Tibial nerve (tissue), 4 donors: Measurements from ENCODE around the gene LRRTM4.

ENCODE experiments used
- EP300 ChIP-seq, 2 donors: sonication (generic); formaldehyde crosslinking; IDR thresholded peaks; one replicate each; pipeline ENCODE4 v1.6.1; 2017; ENCODE audit warnings: antibody characterized with exemption in 2 of 2, mild to moderate bottlenecking in 1 of 2
- TF ChIP-seq, protein P1 (sequence below), 5 experiments: fragments of 200-600 bp in 3 of 5; fragments of 450-650 bp in 2 of 5; sonication (generic) in 3 of 5; IDR thresholded peaks; one replicate each; pipeline ENCODE4 v1.5.1; 2016 to 2019; ENCODE audit warnings: antibody characterized with exemption in 5 of 5, mild to moderate bottlenecking in 3 of 5, moderate library complexity in 2 of 5

DNA sequence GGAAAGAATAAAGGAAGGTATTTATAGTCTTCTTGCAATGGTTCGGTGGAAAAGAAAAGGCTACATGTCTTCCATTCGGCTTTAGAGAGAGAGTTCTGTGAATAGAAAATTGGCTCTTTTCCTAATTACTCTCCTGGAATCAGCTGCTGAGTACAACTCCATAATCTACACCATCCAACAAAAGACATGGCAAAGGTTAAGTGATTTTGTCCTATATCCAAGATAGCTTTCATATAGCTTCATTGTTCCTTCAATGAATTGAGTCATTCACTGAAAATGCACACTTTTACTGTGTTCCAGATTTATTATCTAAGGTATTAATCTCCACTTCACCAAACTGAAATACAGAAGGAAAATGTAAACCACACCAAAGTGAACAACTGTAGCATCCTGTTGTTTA lies 514.5 kb downstream of the LRRTM4 start:
- TF ChIP-seq, protein P1, sequence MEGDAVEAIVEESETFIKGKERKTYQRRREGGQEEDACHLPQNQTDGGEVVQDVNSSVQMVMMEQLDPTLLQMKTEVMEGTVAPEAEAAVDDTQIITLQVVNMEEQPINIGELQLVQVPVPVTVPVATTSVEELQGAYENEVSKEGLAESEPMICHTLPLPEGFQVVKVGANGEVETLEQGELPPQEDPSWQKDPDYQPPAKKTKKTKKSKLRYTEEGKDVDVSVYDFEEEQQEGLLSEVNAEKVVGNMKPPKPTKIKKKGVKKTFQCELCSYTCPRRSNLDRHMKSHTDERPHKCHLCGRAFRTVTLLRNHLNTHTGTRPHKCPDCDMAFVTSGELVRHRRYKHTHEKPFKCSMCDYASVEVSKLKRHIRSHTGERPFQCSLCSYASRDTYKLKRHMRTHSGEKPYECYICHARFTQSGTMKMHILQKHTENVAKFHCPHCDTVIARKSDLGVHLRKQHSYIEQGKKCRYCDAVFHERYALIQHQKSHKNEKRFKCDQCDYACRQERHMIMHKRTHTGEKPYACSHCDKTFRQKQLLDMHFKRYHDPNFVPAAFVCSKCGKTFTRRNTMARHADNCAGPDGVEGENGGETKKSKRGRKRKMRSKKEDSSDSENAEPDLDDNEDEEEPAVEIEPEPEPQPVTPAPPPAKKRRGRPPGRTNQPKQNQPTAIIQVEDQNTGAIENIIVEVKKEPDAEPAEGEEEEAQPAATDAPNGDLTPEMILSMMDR (IDR thresholded peaks at IDR 0.05), result no peak
- TF ChIP-seq EP300 (IDR thresholded peaks at IDR 0.05), result no peak
